ENCODE measurements around the gene ESRRG.

GRCh38 chr1:216555653-216556052 is 167.6 kb downstream of the ESRRG start:
- TF ChIP-seq CTCF (IDR thresholded peaks at IDR 0.05) (no peak), POLR2A (IDR thresholded peaks at IDR 0.05) (no peak)

All from lower leg skin (tissue), 3 donors.